ENCODE data around the gene ZBTB7C. TPM values are rescaled to one million over a fixed set of nuclear protein-coding genes. Genes with fewer than 3 reads are reported as not detected.

ZBTB7C gene
- total and polyA plus RNA-seq, 2 of the 8 experiments (the other 6 are each of a cell fraction or from before 2014, with no cell fraction given) = 0.15 to 0.45 TPM

- no peak overlapping the region for H3K4me2 ChIP-seq (ENCODE audit: insufficient read depth in 1 of 2, low read depth in 2 of 2, low read length in 2 of 2)
- H2BK120ac ChIP-seq (replicated peaks; ENCODE audit: low read depth, low read length) = no peak overlapping the region
- no peaks in the 10 kb centered on the region for H3K36me3 ChIP-seq (ENCODE audit: control insufficient read depth in 2 of 4, insufficient read depth in 4 of 4, low read length in 3 of 4)
- no peak overlapping the region for H3K23ac ChIP-seq (ENCODE audit: insufficient read length)
- no peak overlapping the region for H3K4ac ChIP-seq (replicated peaks; ENCODE audit: insufficient read length, low read depth, low read length)
- no peak overlapping the region for H4K91ac ChIP-seq (replicated peaks; ENCODE audit: insufficient read length, low read length)
- DNase-seq (ENCODE audit: low read depth in 1 of 2, low spot score in 2 of 2) (no peak), FAIRE-seq (no peak)
- H2BK5ac ChIP-seq (ENCODE audit: low read depth, low read length) = no peak overlapping the region
- no peak overlapping the region for H3K56ac ChIP-seq (replicated peaks; ENCODE audit: insufficient read length, low read depth, low read length)
- H2BK20ac ChIP-seq (ENCODE audit: low read length) = no peak overlapping the region
- no peaks in the 10 kb centered on the region for H3K79me2 ChIP-seq (ENCODE audit: control insufficient read depth in 1 of 2, insufficient read depth in 2 of 2, low read length in 2 of 2)
- H3K9ac ChIP-seq (replicated peaks in 1 of 4; ENCODE audit: extremely low read depth in 1 of 4, low read depth in 3 of 4, low read length in 3 of 4) = no peak overlapping the region
- H2AK5ac ChIP-seq (ENCODE audit: low read depth, low read length) = no peak overlapping the region
- H3K9me3 ChIP-seq (ENCODE audit: insufficient read depth in 2 of 2, low read depth in 1 of 2, low read length in 1 of 2) = no peaks in the 10 kb centered on the region
- H3K4me1 ChIP-seq (replicated peaks in 1 of 4; ENCODE audit: control insufficient read depth in 3 of 4, insufficient read depth in 4 of 4, low read length in 3 of 4) = no peaks in the 10 kb centered on the region
- no peak overlapping the region for H4K8ac ChIP-seq (ENCODE audit: extremely low read depth, insufficient read depth, low read length)
- no peak overlapping the region for H3K4me3 ChIP-seq (ENCODE audit: extremely low read depth in 1 of 4, insufficient read depth in 2 of 4, low read depth in 3 of 4, low read length in 4 of 4)
- H3K27me3 ChIP-seq (replicated peaks in 1 of 4; ENCODE audit: control insufficient read depth in 3 of 4, extremely low read depth in 1 of 4, insufficient read depth in 3 of 4, low read length in 3 of 4) = no peaks in the 10 kb centered on the region
- ChIA-PET POLR2A (ENCODE audit: partially characterized antibody) (no interaction called here), CTCF (ENCODE audit: partially characterized antibody) (interaction anchor here (0.9 to 1.1 kb wide), 2 partner anchors 11 to 12 kb away, joined by 3 to 4 read pairs; no protein-coding TSS in a partner anchor)
- H3K14ac ChIP-seq (ENCODE audit: insufficient read length) = no peak overlapping the region
- no peaks in the 10 kb centered on the region for H3K79me1 ChIP-seq (ENCODE audit: low read depth, low read length)
- no peaks in the 10 kb centered on the region for H4K20me1 ChIP-seq (replicated peaks in 1 of 2; ENCODE audit: control insufficient read depth in 1 of 2, insufficient read depth in 2 of 2, low read length in 2 of 2)
- no peaks in the 10 kb centered on the region for H3K23me2 ChIP-seq (ENCODE audit: low read depth, low read length)
- no peak overlapping the region for H2BK15ac ChIP-seq (ENCODE audit: low read length)
- H2BK12ac ChIP-seq (ENCODE audit: low read depth, low read length) = no peak overlapping the region
- no peak overlapping the region for H4K5ac ChIP-seq (ENCODE audit: insufficient read length, low read depth, low read length)
- no peak overlapping the region for H2AFZ ChIP-seq (ENCODE audit: low read length)
- no peak overlapping the region for H3K18ac ChIP-seq (ENCODE audit: extremely low read depth, low read length)
- 90% methylated on average over 9 of the region's 9 CpGs; no CpG with 5 or more reads in 1 of the 2 experiments for WGBS, 2 experiments (ENCODE audit: extremely low coverage in 1 of 2, insufficient coverage in 1 of 2, insufficient read length in 1 of 2, insufficient replicate concordance in 2 of 2, low coverage in 1 of 2, low lambda C conversion rate in 2 of 2, missing lambda C conversion rate in 1 of 2)
- H3K27ac ChIP-seq (ENCODE audit: low read depth, low read length) = no peak overlapping the region
- TF ChIP-seq SRF (IDR thresholded peaks at IDR 0.05; ENCODE audit: low read depth, low read length) = no peak
- no peak for TF ChIP-seq SUZ12 (IDR thresholded peaks at IDR 0.05; ENCODE audit: low read length)
- no peak for TF ChIP-seq PHF8 (conservative IDR thresholded peaks at IDR 0.05; ENCODE audit: low read depth, low read length)
- TF ChIP-seq JUND (IDR thresholded peaks at IDR 0.05; ENCODE audit: low read length) = no peak
- no peak for TF ChIP-seq CREB1 (IDR thresholded peaks at IDR 0.05)
Observed at GRCh38 chr18:48090021-48090420, 319.2 kb downstream of the ZBTB7C start.
